Caco-2 (cell line): ENCODE results near the gene MAP3K6. TPM values are rescaled to one million over a fixed set of nuclear protein-coding genes. Genes with fewer than 3 reads are reported as not detected.

Experiments
- BruUV-seq: library from RNA; stranded (reverse); fragments of 400-500 nt; replicated peaks from 2 replicates; lab custom pipeline; 2021; lab: Mats Ljungman, UMichigan
- CTCF ChIA-PET: fragments of 300-600 bp; sonication (Branson Sonifier 250); formaldehyde crosslinking; loops from one replicate; lab custom pipeline; 2022; ENCODE audit warnings: antibody characterized with exemption; lab: Charles Lee
- POLR2A ChIA-PET: fragments of 300-600 bp; sonication (Branson Sonifier 250); formaldehyde crosslinking; loops from one replicate; lab custom pipeline; 2022; ENCODE audit warnings: antibody characterized with exemption; lab: Charles Lee
- DNase-seq, 2 experiments: peaks; one replicate each; pipeline versions ENCODE4 v3.0.0 to v3.0.0-alpha.2; 2020 to 2022
- H3K27me3 ChIP-seq: replicated peaks from 2 replicates; pipeline ENCODE4 v1.6.0; 2011; ENCODE audit warnings: low read length; ENCODE audit not compliant: control insufficient read depth, insufficient read depth
- H3K36me3 ChIP-seq: 2 replicates; pipeline ENCODE4 v1.5.1; 2011; ENCODE audit warnings: low read length; ENCODE audit not compliant: control insufficient read depth, insufficient read depth
- H3K4me1 ChIP-seq: fragments of 250-450 bp; sonication (Bioruptor Pico); 2 replicates; pipeline ENCODE4 v1.5.1; 2020; ENCODE audit warnings: mild to moderate bottlenecking
- H3K4me3 ChIP-seq: 2 replicates; pipeline ENCODE4 v1.5.1; 2011; ENCODE audit warnings: low read depth, mild to moderate bottlenecking, control low read depth, low read length
- H3K9me3 ChIP-seq: fragments of 250-450 bp; sonication (Bioruptor Pico); 2 replicates; pipeline ENCODE4 v1.5.1; 2020; ENCODE audit warnings: mild to moderate bottlenecking, moderate library complexity
- H3K27ac Mint-ChIP-seq: one replicate; pipeline ENCODE4 v1.8.0; 2022; ENCODE audit warnings: mixed read lengths; ENCODE audit not compliant: unreplicated experiment
- H3K27me3 Mint-ChIP-seq: one replicate; pipeline ENCODE4 v1.8.0; 2022; ENCODE audit warnings: mixed read lengths; ENCODE audit not compliant: insufficient read depth, unreplicated experiment
- H3K36me3 Mint-ChIP-seq: one replicate; pipeline ENCODE4 v1.8.0; 2022; ENCODE audit warnings: mild to moderate bottlenecking, mixed read lengths; ENCODE audit not compliant: insufficient read depth, unreplicated experiment
- H3K4me1 Mint-ChIP-seq: one replicate; pipeline ENCODE4 v1.8.0; 2022; ENCODE audit warnings: low read depth, mixed read lengths; ENCODE audit not compliant: unreplicated experiment
- H3K4me3 Mint-ChIP-seq: one replicate; pipeline ENCODE4 v1.8.0; 2022; ENCODE audit warnings: mild to moderate bottlenecking, moderate library complexity, mixed read lengths; ENCODE audit not compliant: unreplicated experiment
- H3K9me3 Mint-ChIP-seq: one replicate; pipeline ENCODE4 v1.8.0; 2022; ENCODE audit warnings: mixed read lengths; ENCODE audit not compliant: unreplicated experiment
- CTCF ChIP-seq, 2 experiments: fragments of 200-600 bp in 1 of 2; IDR thresholded peaks; 1 replicate in 1 of 2; 2 replicates in 1 of 2; pipeline versions ENCODE4 v1.5.1 to v1.8.0; 2011 to 2022; ENCODE audit warnings: antibody characterized with exemption in 1 of 2, control low read depth in 1 of 2, inconsistent platforms in 1 of 2, low read depth in 1 of 2, low read length in 1 of 2, mild to moderate bottlenecking in 1 of 2, moderate library complexity in 1 of 2; ENCODE audit not compliant: insufficient read depth in 1 of 2, severe bottlenecking in 1 of 2, unreplicated experiment in 1 of 2
- intact Hi-C: fragments of 100-400 bp; cut with micrococcal nuclease; formaldehyde crosslinking; loops from one replicate; pipeline ENCODE4 v1.10.0; 2022; ENCODE audit not compliant: unreplicated experiment
- total RNA-seq: library from RNA; stranded (reverse); gene quantifications from 2 replicates; pipeline ENCODE4 v1.2.3, GENCODE V29; 2022

The MAP3K6 gene
- total RNA-seq, 1 experiment from 2014 or later: 11.7 TPM

- ChIA-PET CTCF (interaction anchor here (0.5 to 3.2 kb wide), 12 partner anchors 8 to 1278 kb away, joined by 3 to 28 read pairs (median 6); partner anchors contain the start of gene TAF12), POLR2A (interaction anchor here (0.9 to 1.9 kb wide), 3 partner anchors 11 to 42 kb away, joined by 7 to 13 read pairs (median 9); no protein-coding TSS in a partner anchor)
- Mint-ChIP-seq H3K36me3 (peaks cover 12% of the 10 kb centered on the region), H3K9me3 (no peaks in the 10 kb centered on the region), H3K27ac (peak overlapping the region; percentile 85), H3K4me3 (peak overlapping the region; percentile 98), H3K27me3 (no peaks in the 10 kb centered on the region), H3K4me1 (peaks cover 7% of the 10 kb centered on the region)
- Histone ChIP-seq H3K36me3 (no peaks in the 10 kb centered on the region), H3K27me3 (no peaks in the 10 kb centered on the region), H3K4me1 (peaks cover 16% of the 10 kb centered on the region), H3K9me3 (no peaks in the 10 kb centered on the region), H3K4me3 (peak overlapping the region; percentile 18; the same call in 1 of the 2 replicates)
- BruUV-seq: no TSS peak
- no peak for TF ChIP-seq CTCF (IDR thresholded peaks at IDR 0.05; ENCODE audit: insufficient read depth in 1 of 2, low read depth in 1 of 2, low read length in 1 of 2, severe bottlenecking in 1 of 2, unreplicated experiment in 1 of 2)
- no peak for DNase-seq
- intact Hi-C loops: loop anchor here (1.0 kb wide), 1 partner anchor 23 kb away; no protein-coding TSS in a partner anchor
Observed at GRCh38 chr1:27364696-27365371, 1.9 kb downstream of the MAP3K6 start.

GRCh38 chr1:27363766-27364695, 2.7 kb downstream of the MAP3K6 start:
- intact Hi-C loops: no loop called here
- DNase-seq: no peak
- no peaks in the 10 kb centered on the region for H3K36me3 ChIP-seq
- H3K9me3 Mint-ChIP-seq: no peaks in the 10 kb centered on the region
- POLR2A ChIA-PET: no interaction called here
- no peaks in the 10 kb centered on the region for H3K27me3 ChIP-seq
- no peaks in the 10 kb centered on the region for H3K27me3 Mint-ChIP-seq
- peaks cover 7% of the 10 kb centered on the region for H3K4me1 Mint-ChIP-seq
- CTCF ChIA-PET: no interaction called here
- no peak overlapping the region for H3K4me3 ChIP-seq
- H3K4me1 ChIP-seq: peaks cover 16% of the 10 kb centered on the region
- H3K27ac Mint-ChIP-seq: no peak overlapping the region
- H3K4me3 Mint-ChIP-seq: peak overlapping the region; percentile 53
- TF ChIP-seq CTCF (IDR thresholded peaks at IDR 0.05; ENCODE audit: insufficient read depth in 1 of 2, low read depth in 1 of 2, low read length in 1 of 2, severe bottlenecking in 1 of 2, unreplicated experiment in 1 of 2): no peak
- no TSS peak for BruUV-seq
- H3K36me3 Mint-ChIP-seq: peaks cover 12% of the 10 kb centered on the region
- H3K9me3 ChIP-seq: no peaks in the 10 kb centered on the region

- no peak overlapping the region for H3K27ac Mint-ChIP-seq
- intact Hi-C loops: no loop called here
- H3K4me1 ChIP-seq: peaks cover 8% of the 10 kb centered on the region
- TF ChIP-seq CTCF (IDR thresholded peaks at IDR 0.05; ENCODE audit: insufficient read depth in 1 of 2, low read depth in 1 of 2, low read length in 1 of 2, severe bottlenecking in 1 of 2, unreplicated experiment in 1 of 2): no peak
- H3K4me3 Mint-ChIP-seq: no peak overlapping the region
- H3K9me3 Mint-ChIP-seq: no peaks in the 10 kb centered on the region
- no peaks in the 10 kb centered on the region for H3K9me3 ChIP-seq
- H3K4me1 Mint-ChIP-seq: peaks cover 7% of the 10 kb centered on the region
- H3K36me3 ChIP-seq: no peaks in the 10 kb centered on the region
- H3K36me3 Mint-ChIP-seq: peaks cover 13% of the 10 kb centered on the region
- H3K4me3 ChIP-seq: no peak overlapping the region
- BruUV-seq: no TSS peak
- POLR2A ChIA-PET: no interaction called here
- H3K27me3 ChIP-seq: no peaks in the 10 kb centered on the region
- no peaks in the 10 kb centered on the region for H3K27me3 Mint-ChIP-seq
- no peak for DNase-seq
- CTCF ChIA-PET: no interaction called here
Observed at GRCh38 chr1:27361553-27361952, 5.2 kb downstream of the MAP3K6 start.
